Stimulated activated CD8-positive, alpha-beta memory T cell treated with anti-CD3 and anti-CD28 coated beads, Interleukin-15, amount 100 ng/mL, for 48 hours (primary cell): ENCODE measurements around the gene PRKG1.
"Not testable (repeated sequence)": the region's sequence is repeated elsewhere in the genome, so short reads cannot be mapped to it uniquely, and the experiment has no call there.

Source experiments
- DNase-seq, 2 donors: peaks; one replicate each; pipeline ENCODE4 v3.0.0-alpha.2; 2020; ENCODE audit warnings: low read depth in 2 of 2

PRKG1 gene

DNA sequence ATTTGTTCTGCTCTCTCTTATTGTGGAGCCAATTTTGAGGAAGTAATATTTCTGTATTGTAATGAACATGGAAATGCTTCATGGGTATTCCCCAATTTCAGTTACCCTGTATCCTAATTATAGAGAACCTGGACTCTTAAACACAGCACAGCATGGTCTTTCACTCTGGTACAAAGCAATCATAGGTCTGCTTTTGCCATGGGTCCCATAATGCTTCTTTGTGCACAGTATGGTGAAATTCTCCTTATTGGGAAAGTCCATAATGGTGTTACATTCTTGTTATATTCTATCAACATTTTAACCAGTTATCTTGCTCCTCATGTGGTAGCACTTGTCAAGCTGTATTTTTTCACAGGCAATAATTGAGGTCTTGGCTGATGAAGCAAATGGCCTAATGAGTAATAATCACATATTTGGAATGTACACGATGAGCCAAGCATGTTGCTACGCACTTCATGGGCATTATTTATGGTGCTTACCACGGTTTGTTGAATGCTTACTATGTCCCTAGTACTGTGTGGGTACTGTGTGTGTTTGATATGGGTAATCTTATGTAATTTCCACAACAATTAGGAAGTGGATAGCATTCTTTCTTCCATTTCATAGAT is 42.9 kb downstream of the PRKG1 start:
- DNase-seq = no peak

DNA sequence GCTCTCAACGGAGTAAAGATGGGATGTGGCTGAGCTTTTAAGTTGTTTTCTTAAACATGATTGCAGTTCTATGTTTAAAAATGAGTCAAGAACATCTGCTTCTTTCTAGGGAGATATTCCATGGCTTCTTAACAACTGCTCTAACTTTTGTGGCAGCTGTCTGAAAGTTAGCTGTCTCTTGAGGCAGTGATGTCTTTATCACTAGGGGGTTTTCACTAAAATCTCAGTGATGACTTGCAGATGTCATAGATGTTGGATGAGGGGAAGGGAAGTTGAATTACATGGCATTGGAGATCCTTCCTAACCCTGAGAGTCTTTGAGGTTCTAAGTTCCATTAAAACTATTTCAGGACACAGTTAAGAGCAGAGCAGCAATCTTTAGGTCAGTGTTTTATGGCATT is 43.5 kb downstream of the PRKG1 start:
- no peak for DNase-seq

DNA sequence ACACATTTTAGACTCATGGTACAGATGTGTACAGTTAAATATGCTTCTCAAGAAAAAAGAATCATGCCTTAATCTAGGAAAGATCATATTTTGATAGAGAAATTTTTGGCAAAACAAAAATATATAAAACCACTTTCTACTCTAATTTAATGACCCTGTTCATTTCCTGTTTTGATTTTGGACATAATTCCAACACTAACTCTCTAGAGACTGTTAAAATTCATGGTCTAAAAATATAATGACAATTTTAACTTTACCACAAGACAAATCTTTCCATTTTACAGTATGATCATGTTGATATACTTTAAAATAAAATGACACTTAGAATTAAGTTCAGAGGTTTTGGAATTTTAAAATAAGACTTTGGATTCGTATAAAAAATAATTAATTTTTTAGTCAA is 45.2 kb downstream of the PRKG1 start:
- DNase-seq = no peak

DNA sequence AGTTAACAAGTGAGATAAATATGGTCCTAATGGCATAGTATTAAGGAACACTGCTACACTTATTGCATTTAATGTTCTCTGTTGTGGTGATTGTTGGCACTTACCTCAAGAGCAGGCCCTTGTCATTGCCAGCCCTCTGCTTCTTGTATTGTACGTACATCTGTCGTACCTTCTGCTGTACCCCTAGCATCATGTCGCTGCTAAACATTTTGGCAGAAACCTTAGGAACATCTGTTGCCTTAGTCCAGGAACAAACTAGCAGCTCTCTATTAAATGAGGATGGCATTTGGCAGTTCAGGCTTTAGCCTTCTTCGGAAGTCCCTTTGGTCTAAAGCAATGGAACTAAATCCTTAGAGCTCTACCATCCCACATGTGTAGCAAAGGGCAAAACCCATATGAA is 47.6 kb downstream of the PRKG1 start:
- no peak for DNase-seq

DNA sequence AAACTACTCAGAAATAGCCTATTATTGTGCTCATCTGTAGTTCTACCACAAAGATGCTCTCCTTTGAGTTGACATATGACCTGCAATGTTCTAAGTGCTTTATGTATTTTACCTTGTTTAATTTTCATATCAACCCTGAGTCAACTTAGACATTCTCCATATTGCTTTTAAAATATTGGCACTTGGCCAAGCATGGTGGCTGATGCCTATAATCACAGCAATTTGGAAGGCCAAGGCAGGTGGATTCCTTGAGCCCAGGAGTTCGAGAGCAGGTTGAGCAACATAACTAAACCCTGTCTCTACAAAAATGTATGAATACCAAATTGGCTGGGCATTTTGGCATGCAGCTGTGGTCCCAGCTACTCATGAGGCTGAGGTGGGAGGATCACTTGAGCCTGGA is 50.6 kb downstream of the PRKG1 start:
- no peak for DNase-seq

DNA sequence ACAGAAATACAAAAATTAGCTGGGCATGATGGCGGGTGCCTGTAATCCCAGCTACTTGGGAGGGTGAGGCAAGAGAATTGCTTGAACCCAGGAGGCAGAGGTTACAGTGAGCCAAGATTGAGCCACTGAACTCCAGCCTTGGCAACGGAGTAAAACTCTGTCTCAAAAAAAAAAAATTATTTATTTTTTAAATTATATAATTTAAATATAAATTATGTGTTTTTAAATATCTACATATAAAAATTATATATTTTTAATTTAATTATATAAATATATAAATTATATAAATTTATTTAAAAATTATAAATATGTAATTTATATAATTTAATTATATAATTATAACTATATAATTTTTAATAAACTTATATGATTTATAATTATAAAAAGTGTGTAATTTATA is 51.2 kb downstream of the PRKG1 start:
- no peak for DNase-seq

DNA sequence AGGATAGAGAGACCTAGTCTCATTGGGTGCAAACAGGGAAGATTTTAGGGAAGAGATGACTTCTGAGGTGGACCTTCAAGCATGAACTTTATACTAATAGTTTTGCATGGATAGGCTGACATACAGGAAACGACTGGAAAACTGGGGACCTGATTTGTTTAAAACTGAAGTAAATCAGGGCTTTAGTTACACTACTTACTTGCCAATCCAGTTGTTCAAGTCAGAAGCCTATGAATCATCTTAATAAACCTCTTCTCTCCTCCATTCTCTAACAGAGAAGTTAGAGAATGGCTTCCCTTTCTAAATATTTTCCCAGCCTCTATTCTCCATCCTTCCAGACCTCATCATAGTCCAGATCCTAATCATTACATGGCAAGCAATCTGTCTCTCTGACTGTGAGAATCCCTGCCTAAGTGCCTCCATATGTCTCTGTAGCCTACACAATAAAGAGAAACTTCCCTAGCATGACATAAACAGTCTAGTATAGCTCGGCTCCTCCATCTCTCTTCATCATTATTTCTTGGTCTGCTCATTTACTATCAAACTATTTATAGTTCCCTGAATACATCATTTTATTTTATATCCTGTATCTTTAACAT is 55.8 kb downstream of the PRKG1 start:
- no peak for DNase-seq

DNA sequence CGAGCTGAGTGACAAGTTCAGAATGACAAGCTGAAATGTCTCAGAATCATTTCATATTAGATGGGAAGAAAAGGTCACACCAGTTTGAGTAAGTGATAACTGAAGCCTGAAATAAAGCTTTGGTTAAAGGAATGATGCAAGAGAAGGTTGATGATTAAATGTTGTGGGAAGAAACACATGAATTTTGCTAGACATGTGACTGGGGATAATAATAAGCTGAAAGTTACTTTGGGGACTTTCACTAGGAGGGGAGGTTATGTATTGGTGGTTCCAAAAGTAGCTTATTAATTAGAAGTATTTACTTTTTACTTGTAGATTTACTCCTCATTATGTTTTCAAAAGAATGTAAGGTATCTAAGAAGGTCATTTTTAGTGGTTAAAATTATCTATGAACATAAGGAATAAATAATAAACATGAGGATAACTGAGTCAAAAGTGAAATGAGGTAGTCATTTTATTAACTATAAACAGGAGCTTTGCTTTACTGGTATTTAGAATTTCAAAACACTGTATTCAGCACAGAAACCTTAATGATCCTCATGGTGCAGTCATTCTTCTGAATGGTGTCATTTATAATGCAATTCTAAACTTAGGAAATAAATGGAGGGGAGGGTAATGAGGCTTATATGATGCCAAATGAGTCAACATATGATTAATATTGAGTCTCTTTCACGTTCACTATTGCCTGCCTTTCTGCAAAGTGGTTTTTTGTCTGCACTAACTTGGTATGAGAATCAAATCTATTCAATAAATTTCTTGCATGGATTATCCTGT is 63.7 kb downstream of the PRKG1 start:
- no peak for DNase-seq

DNA sequence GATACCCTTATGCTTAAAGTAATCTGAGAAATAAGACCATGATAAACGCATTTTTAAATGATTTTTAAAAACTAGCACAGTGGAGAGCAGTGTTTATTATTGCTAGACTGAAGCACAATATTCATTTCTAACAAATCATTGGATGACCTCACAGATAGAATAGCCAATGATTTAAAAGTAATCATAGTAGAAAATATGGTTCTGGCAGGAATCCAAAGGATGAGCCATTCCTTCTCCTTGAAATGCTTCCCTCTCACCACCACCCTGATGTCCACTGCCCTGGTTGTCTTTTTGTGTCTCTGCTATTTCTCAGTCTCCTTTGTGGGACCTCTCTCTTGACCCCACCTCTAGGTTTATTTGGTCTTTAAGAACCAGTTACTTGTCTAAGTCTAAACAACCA is 64.9 kb downstream of the PRKG1 start:
- DNase-seq = no peak

DNA sequence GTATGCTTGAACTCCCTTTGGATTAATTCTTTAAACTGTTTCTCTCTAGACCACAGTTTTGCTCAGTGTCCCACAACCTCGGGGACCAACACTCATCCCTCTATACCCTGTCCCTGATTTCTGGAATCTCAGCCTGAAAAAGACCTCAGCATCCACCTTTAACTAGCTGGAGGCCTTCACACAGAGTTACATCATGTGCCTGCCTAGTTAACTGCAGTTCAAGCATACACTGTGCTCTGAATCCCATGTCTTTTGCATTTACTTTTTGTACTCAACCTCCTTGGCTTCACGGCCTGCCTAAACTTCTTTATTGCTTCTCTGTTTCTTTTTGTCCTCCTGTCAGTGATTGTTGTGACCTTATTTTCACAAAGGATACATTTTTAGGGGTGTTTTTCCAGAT is 66.7 kb downstream of the PRKG1 start:
- DNase-seq = no peak

DNA sequence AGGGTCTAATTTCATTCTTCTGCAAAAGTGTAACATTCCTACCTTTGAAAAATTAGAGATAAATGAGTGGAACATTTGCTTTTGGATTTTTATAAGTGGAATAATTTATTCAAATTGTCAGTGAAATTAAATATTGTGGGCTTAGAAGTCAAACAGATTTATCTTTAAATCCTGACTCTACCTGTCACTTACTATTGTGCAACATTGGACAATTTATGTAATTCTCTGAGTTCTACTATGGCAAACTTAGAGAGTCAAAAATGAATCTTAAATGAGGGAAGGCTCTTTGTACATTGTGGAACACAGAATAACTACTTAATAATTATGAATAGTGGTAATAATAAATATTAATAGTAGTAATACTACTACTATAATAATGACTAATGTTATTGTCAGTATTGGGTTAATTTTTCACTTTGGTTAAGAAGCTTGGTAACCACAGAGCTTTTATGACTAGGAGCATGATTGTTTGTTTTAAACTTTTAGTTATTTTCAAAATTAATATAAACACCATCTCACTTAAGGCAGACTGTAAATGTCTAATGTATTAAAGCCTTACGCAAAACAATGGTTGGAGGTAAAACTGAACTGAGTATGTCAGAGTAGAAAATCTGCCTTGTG is 70.0 kb downstream of the PRKG1 start:
- no peak for DNase-seq

DNA sequence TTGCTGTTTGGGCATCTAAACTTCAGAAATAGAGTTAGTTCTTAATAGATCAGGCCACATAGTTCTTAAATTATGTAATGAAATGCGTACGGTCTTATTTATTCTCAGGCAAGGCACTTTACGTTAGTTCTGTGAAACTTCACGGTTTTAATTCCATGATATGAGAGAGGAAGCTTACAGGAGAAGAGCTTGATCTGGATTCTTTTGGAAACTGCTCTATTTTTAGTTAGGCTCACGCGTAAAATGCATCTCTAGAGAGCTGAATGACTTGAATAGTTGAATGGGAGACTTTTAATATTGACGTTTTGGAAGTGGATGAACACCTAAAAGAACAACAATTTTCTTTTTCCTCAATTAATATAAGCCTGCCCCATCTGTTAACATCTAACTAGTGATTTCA is 71.1 kb downstream of the PRKG1 start:
- DNase-seq = no peak

DNA sequence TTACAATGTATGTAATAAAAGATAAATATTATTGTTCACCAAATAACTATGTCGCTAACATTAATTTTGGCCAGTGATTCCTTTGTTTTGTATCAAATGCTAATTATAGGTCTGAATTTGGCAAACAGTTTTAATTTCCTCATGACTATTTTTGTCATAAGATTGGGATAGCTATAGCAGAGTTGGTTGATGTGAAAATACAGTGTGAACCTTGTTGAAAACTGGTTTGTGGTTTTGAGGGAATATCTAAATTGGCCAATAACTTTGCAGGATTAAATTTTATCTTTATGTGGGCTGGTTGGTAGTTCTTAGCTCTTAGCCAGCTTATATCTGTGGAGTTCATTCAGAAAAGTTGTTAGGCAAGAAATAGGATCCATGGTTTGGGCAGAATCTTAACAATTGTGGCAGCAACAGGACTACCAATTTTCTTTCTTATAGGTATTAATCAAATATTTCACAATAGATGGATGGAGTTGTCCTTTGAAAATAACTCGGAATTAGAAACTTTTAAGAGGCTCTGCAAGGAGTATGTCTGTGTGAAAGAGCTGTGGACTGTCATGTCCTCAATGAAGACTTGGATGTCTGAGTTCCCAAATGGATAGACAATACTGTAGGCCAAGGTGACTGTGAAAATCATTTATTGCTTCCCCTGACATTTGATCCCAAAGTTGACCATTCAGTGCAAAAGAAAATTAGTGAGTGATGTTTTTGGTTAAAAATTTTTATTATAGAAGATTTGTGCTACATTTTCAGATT is 73.5 kb downstream of the PRKG1 start:
- no peak for DNase-seq

DNA sequence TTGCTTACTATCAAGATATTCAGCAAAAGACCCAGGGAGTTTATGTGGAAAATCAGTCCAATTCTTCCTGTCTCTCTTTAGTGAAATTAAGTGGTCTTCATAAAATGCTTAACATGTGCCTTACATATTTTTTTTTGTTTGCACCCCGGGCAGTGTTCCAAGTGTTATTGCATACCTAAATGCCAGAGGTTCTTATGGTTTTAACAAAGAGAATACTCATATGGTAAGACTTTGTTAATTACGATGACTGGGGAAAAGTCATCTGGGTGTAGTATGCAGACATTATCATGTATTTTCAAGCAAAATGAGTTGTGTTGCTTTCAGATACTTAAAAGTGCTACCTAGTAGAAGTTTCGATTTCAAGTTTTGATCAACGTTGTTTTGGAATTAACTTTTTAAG is 82.6 kb downstream of the PRKG1 start:
- DNase-seq = no peak

DNA sequence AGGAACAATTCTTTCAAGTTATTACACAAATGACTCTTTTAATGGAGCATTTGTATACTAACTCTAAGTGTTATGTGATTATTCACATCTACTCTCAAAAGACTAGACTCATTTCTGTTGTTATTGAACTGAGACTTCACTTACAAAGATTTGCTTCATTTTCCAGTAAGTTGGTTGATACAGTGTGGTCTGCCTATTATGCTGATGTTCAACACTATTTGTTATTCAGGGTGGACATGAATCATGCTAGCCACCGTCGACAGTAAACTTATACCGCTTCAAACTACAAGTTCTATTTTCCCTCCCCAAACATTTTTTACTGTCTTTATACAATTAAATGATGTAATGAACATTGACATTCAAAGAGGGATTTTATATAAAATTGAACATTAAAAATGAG is 84.5 kb downstream of the PRKG1 start:
- DNase-seq = no peak

DNA sequence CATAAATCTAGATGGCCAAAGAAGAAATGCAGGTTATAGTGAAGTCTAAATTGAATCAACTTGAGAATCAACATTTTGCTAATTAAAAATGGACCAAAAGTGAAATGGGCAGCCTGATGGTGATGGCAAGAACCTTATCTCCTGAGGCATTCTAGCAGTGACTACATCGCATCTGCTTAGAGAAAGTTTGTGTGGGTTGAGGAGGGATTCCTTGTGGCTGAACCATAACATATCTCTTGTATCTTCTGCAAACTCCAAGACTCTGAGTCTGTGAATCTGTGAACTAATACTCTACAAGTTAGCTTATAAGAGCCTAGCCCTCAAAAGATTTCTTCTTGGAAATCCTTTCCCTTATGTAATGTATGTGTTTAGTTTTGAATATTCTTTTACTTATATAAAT is 85.6 kb downstream of the PRKG1 start:
- no peak for DNase-seq

DNA sequence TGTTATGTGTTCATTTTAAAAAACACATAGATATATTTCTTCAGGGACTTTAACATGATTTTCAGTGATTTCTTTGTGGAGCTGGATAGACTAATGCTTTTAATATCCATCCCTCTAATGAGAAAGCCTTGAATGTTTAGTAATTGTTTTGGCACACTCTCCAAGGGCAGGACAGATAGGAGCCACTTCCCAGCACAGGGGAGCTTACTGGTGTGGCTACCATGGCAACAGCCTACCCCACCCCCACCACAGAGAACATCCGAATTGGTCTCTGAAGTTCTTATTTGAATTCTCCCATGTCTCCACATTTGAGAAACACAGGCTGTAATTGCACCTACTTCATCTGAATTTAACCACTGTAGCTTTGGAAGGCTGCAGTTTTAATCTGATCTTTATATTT is 87.7 kb downstream of the PRKG1 start:
- DNase-seq = no peak

DNA sequence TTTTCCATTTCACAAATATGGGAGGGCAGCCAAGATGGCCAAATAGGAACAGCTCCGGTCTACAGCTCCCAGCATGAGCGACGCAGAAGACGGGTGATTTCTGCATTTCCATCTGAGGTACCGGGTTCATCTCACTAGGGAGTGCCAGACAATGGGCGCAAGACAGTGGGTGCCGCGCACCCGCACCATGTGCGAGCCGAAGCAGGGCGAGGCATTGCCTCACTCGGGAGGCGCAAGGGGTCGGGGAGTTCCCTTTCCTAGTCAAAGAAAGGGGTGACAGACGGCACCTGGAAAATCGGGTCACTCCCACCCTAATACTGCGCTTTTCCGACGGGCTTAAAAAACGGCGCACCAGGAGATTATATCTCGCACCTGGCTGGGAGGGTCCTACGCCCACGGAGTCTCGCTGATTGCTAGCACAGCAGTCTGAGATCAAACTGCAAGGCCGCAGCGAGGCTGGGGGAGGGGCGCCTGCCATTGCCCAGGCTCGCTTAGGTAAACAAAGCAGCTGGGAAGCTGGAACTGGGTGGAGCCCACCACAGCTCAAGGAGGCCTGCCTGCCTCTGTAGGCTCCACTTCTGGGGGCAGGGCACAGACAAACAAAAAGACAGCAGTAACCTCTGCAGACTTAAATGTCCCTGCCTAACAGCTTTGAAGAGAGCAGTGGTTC is 89.2 kb downstream of the PRKG1 start:
- not testable (repeated sequence) for DNase-seq

DNA sequence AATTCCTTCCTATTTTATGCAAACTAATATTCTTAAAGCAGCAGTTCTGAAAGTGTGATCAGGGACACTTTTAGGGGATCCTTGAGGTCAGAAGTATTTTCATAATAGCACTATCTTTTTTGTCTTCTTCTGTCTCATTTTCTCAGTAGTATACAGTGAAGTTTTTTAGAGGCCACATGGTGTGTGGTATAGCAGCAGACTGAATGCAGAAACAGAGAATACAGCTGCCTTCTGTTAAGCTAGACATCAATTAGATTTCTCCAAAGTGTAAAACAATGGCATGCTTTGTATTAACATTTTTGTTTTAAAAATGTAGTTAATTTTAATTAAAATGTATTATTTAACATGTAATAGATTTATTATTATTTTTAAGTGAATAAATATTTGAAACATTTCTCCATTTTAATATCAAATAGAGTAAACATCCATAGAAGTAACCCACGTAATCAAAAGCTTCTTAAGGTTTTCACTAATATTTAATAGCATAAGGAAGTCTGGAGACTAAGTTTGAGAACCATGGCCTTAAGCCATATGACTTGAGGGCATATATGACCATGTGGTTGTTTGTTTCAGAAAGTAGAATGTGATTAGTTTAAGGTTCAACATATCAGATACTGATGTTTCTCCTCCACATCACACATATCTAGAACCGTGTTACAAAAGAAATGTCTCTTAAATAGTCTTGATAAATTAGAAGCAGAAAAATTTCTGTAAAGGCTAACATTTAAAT is 94.0 kb downstream of the PRKG1 start:
- no peak for DNase-seq

DNA sequence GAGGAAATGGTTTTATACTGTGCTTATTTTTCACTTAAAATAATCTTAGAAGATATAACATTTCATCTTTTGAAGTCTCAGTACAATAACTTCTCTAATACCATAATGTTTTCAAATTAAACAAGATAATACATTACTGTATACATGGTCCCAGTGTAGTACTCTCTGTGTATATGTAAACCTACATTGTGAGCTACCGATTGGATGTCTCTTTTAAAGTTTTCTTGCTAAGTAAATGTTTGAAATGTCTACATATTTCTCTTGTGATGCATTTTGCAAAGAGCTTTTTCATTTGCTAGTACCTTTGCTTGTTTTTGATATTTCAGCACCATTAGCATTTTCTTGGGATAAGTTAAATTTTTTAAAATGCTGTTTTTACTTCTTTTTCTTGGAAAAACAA is 94.8 kb downstream of the PRKG1 start:
- no peak for DNase-seq
